H1 (cell line): ENCODE measurements around the gene ABL2. TPM values are rescaled to one million over a fixed set of nuclear protein-coding genes. Genes with fewer than 3 reads are reported as not detected.
"Not testable (repeated sequence)": the region's sequence is repeated elsewhere in the genome, so short reads cannot be mapped to it uniquely, and the experiment has no call there.

Experiments used
- CTCF ChIA-PET: fragments of 300-600 bp; sonication (Branson Sonifier 250); formaldehyde crosslinking; loops from one replicate; lab custom pipeline; 2021; ENCODE audit not compliant: partially characterized antibody; lab: Charles Lee
- POLR2A ChIA-PET: fragments of 300-600 bp; sonication (Branson Sonifier 250); formaldehyde crosslinking; loops from one replicate; lab custom pipeline; 2021; ENCODE audit warnings: inconsistent platforms; ENCODE audit not compliant: partially characterized antibody; lab: Charles Lee
- DNase-seq, 2 experiments: peaks; one replicate each; pipeline versions ENCODE4 v3.0.0 to v3.0.0-alpha.2; 2010 to 2022; ENCODE audit warnings: low spot score in 2 of 2, low read depth in 1 of 2, mixed read lengths in 1 of 2
- FAIRE-seq: peaks from 2 replicates; lab custom pipeline; 2011; peaks lifted over from hg19 to GRCh38; lab: Jason Lieb, UNC
- H2AFZ ChIP-seq: 2 replicates; pipeline ENCODE4 v1.8.1; 2012; ENCODE audit warnings: low read length, inconsistent platforms
- H2AK5ac ChIP-seq: 2 replicates; pipeline ENCODE4 v1.6.1; 2013; ENCODE audit warnings: low read depth, low read length
- H2BK120ac ChIP-seq: replicated peaks from 2 replicates; pipeline ENCODE3; 2013; ENCODE audit warnings: low read depth, low read length, inconsistent platforms
- H2BK12ac ChIP-seq: 2 replicates; pipeline ENCODE4 v1.6.1; 2013; ENCODE audit warnings: low read depth, low read length
- H2BK15ac ChIP-seq: 2 replicates; pipeline ENCODE4 v1.6.1; 2013; ENCODE audit warnings: low read length
- H2BK20ac ChIP-seq: 2 replicates; pipeline ENCODE4 v1.6.1; 2013; ENCODE audit warnings: low read length
- H2BK5ac ChIP-seq: 2 replicates; pipeline ENCODE4 v1.6.1; 2013; ENCODE audit warnings: low read depth, low read length
- H3K14ac ChIP-seq: 2 replicates; pipeline ENCODE4 v1.6.1; 2013; ENCODE audit warnings: inconsistent platforms; ENCODE audit not compliant: insufficient read length
- H3K18ac ChIP-seq: 2 replicates; pipeline ENCODE4 v1.6.1; 2013; ENCODE audit warnings: low read length; ENCODE audit errors: extremely low read depth
- H3K23ac ChIP-seq: 2 replicates; pipeline ENCODE4 v1.6.1; 2013; ENCODE audit warnings: inconsistent platforms; ENCODE audit not compliant: insufficient read length
- H3K23me2 ChIP-seq: 2 replicates; pipeline ENCODE4 v1.6.1; 2013; ENCODE audit warnings: low read depth, low read length
- H3K27ac ChIP-seq: 2 replicates; pipeline ENCODE4 v1.6.1; 2011; ENCODE audit warnings: low read depth, low read length, inconsistent platforms
- H3K27me3 ChIP-seq, 4 experiments: replicated peaks in 1 of 4; 1 replicate in 1 of 4; 2 replicates in 3 of 4; pipeline versions ENCODE4 v1.6.1 to v1.8.1; 2011 to 2013; ENCODE audit warnings: low read length in 3 of 4, mild to moderate bottlenecking in 3 of 4, inconsistent platforms in 2 of 4, mixed read lengths in 2 of 4, moderate library complexity in 1 of 4; ENCODE audit not compliant: control insufficient read depth in 3 of 4, insufficient read depth in 3 of 4; ENCODE audit errors: extremely low read depth in 1 of 4
- H3K36me3 ChIP-seq, 4 experiments: 2 replicates each; pipeline versions ENCODE4 v1.6.1 to v1.8.1; 2011 to 2013; ENCODE audit warnings: mild to moderate bottlenecking in 4 of 4, low read length in 3 of 4, moderate library complexity in 2 of 4, control low read depth in 1 of 4, inconsistent platforms in 1 of 4; ENCODE audit not compliant: insufficient read depth in 4 of 4, control insufficient read depth in 2 of 4
- H3K4ac ChIP-seq: replicated peaks from 2 replicates; pipeline ENCODE3; 2013; ENCODE audit warnings: low read length, low read depth, mixed read lengths, inconsistent platforms; ENCODE audit not compliant: insufficient read length
- H3K4me1 ChIP-seq, 4 experiments: replicated peaks in 1 of 4; 1 replicate in 1 of 4; 2 replicates in 3 of 4; pipeline versions ENCODE4 v1.6.1 to v1.8.1; 2011 to 2013; ENCODE audit warnings: low read length in 3 of 4, inconsistent platforms in 2 of 4, mixed read lengths in 1 of 4; ENCODE audit not compliant: insufficient read depth in 4 of 4, control insufficient read depth in 3 of 4
- H3K4me2 ChIP-seq, 2 experiments: 2 replicates each; pipeline versions ENCODE4 v1.6.1 to v1.8.1; 2011 to 2013; ENCODE audit warnings: low read depth in 2 of 2, low read length in 2 of 2, control low read depth in 1 of 2, inconsistent platforms in 1 of 2, mild to moderate bottlenecking in 1 of 2; ENCODE audit not compliant: insufficient read depth in 1 of 2
- H3K4me3 ChIP-seq, 4 experiments: fragments of 200-600, 300-600 bp in 1 of 4; sonication (generic), shearing (Covaris generic), sonication (Bioruptor Twin) in 1 of 4; 2 replicates each; pipeline versions ENCODE4 v1.5.1 to v1.8.1; 2011 to 2016; ENCODE audit warnings: low read length in 4 of 4, low read depth in 3 of 4, control low read depth in 2 of 4, inconsistent platforms in 2 of 4, mild to moderate bottlenecking in 2 of 4, mixed read lengths in 1 of 4, moderate library complexity in 1 of 4; ENCODE audit not compliant: insufficient read depth in 2 of 4; ENCODE audit errors: extremely low read depth in 1 of 4
- H3K56ac ChIP-seq: replicated peaks from 2 replicates; pipeline ENCODE3; 2013; ENCODE audit warnings: low read depth, mild to moderate bottlenecking, mixed read lengths, low read length, inconsistent platforms; ENCODE audit not compliant: insufficient read length
- H3K79me1 ChIP-seq: 2 replicates; pipeline ENCODE4 v1.6.1; 2013; ENCODE audit warnings: low read depth, low read length, control low read depth
- H3K79me2 ChIP-seq, 2 experiments: 2 replicates each; pipeline versions ENCODE4 v1.6.1 to v1.8.1; 2012 to 2013; ENCODE audit warnings: low read length in 2 of 2, mild to moderate bottlenecking in 2 of 2, inconsistent platforms in 1 of 2; ENCODE audit not compliant: insufficient read depth in 2 of 2, control insufficient read depth in 1 of 2
- H3K9ac ChIP-seq, 4 experiments: replicated peaks in 1 of 4; 1 replicate in 1 of 4; 2 replicates in 3 of 4; pipeline versions ENCODE4 v1.6.1 to v1.8.1; 2011 to 2013; ENCODE audit warnings: low read depth in 3 of 4, low read length in 3 of 4, control low read depth in 2 of 4, mild to moderate bottlenecking in 2 of 4, moderate library complexity in 2 of 4, inconsistent platforms in 1 of 4; ENCODE audit errors: extremely low read depth in 1 of 4
- H3K9me3 ChIP-seq, 2 experiments: 2 replicates each; pipeline versions ENCODE4 v1.6.1 to v1.8.1; 2012 to 2013; ENCODE audit warnings: mild to moderate bottlenecking in 2 of 2, moderate library complexity in 2 of 2, control low read depth in 1 of 2, inconsistent platforms in 1 of 2, low read depth in 1 of 2, low read length in 1 of 2, mixed read lengths in 1 of 2; ENCODE audit not compliant: insufficient read depth in 2 of 2
- H4K20me1 ChIP-seq, 2 experiments: replicated peaks in 1 of 2; 2 replicates each; pipeline versions ENCODE3 to v1.8.1; 2011 to 2013; ENCODE audit warnings: inconsistent platforms in 2 of 2, low read length in 2 of 2, mild to moderate bottlenecking in 1 of 2; ENCODE audit not compliant: insufficient read depth in 2 of 2, control insufficient read depth in 1 of 2
- H4K5ac ChIP-seq: 2 replicates; pipeline ENCODE4 v1.6.1; 2013; ENCODE audit warnings: low read length, low read depth, mixed read lengths, inconsistent platforms; ENCODE audit not compliant: insufficient read length
- H4K8ac ChIP-seq: 2 replicates; pipeline ENCODE4 v1.8.0; 2013; ENCODE audit warnings: mild to moderate bottlenecking, moderate library complexity, low read length, inconsistent platforms; ENCODE audit not compliant: insufficient read depth; ENCODE audit errors: extremely low read depth
- H4K91ac ChIP-seq: replicated peaks from 2 replicates; pipeline ENCODE3; 2013; ENCODE audit warnings: low read length, mixed read lengths, inconsistent platforms; ENCODE audit not compliant: insufficient read length
- WGBS, 2 experiments: shearing (Covaris generic) in 1 of 2; methylation state at CpG; one replicate each; pipeline versions ENCODE4 v1.1.6 to v1.1.7; 2013 to 2015; ENCODE audit warnings: low lambda C conversion rate in 2 of 2, mixed read lengths in 2 of 2, inconsistent platforms in 1 of 2, low coverage in 1 of 2, missing lambda C conversion rate in 1 of 2; ENCODE audit not compliant: insufficient replicate concordance in 2 of 2, insufficient coverage in 1 of 2, insufficient read length in 1 of 2; ENCODE audit errors: extremely low coverage in 1 of 2, missing lambda C conversion rate in 1 of 2; 5-methylcytosine and 5-hydroxymethylcytosine counted together
- polyA plus RNA-seq, 7 experiments: library from polyadenylated mRNA; depleted of rRNA in 3 of 7; stranded (reverse) in 5 of 7; unstranded in 2 of 7; fragments of >200 nt in 5 of 7; fragments of 200-250 nt in 2 of 7; gene quantifications; 1 replicate in 5 of 7; 2 replicates in 1 of 7; 4 replicates in 1 of 7; pipeline versions ENCODE4 v1.2.1 to v1.2.3, GENCODE V29; 2011 to 2013; ENCODE audit warnings: missing spikeins in 2 of 7, mixed read lengths in 2 of 7
- total RNA-seq: library from RNA; stranded (reverse); fragmentation: NEBNext Ultra II Directional; extraction: Animal tissue kit (Norgen Biotek cat#: 25700); gene quantifications from 2 replicates; pipeline ENCODE4 v1.2.1, GENCODE V29; 2021

Gene ABL2
- total and polyA plus RNA-seq, 2 of the 8 experiments (the other 6 are each of a cell fraction or from before 2014, with no cell fraction given), result 4.5 to 19.1 TPM

GRCh38 chr1:179224466-179224865 is 5.0 kb downstream of the ABL2 start:
- H4K20me1 ChIP-seq, result not testable (repeated sequence)
- 94% methylated on average over 8 of the region's 8 CpGs; no CpG with 5 or more reads in 1 of the 2 experiments for WGBS, 2 experiments
- CTCF ChIA-PET, result interaction anchor here (1.3 kb wide), 1 partner anchor 146 kb away, joined by 4 read pairs; no protein-coding TSS in a partner anchor

GRCh38 chr1:179221121-179221520 is 8.4 kb downstream of the ABL2 start:
- H2BK12ac ChIP-seq, CTCF ChIA-PET, H3K4ac ChIP-seq, H3K27me3 ChIP-seq, H2BK120ac ChIP-seq, FAIRE-seq, H2AK5ac ChIP-seq, DNase-seq, POLR2A ChIA-PET, H3K4me2 ChIP-seq, H4K20me1 ChIP-seq, H4K5ac ChIP-seq, H2BK20ac ChIP-seq, H3K9me3 ChIP-seq, H3K9ac ChIP-seq, H3K14ac ChIP-seq, H3K79me1 ChIP-seq, H3K4me1 ChIP-seq, H3K4me3 ChIP-seq, H3K27ac ChIP-seq, H3K56ac ChIP-seq, H3K18ac ChIP-seq, H3K23ac ChIP-seq, H4K8ac ChIP-seq, H3K23me2 ChIP-seq, H2AFZ ChIP-seq, H4K91ac ChIP-seq, H2BK5ac ChIP-seq, H2BK15ac ChIP-seq: not testable (repeated sequence)
- H3K36me3 ChIP-seq, result peaks cover 0 to 15% (median 2%) of the 10 kb centered on the region in 4 experiments; a peak in 4 of 8 replicates
- peaks cover 0 to 71% of the 10 kb centered on the region in 2 experiments; a peak in 2 of 4 replicates for H3K79me2 ChIP-seq
- WGBS, 2 experiments, result 91% methylated on average over 7 of the region's 7 CpGs; no CpG with 5 or more reads in 1 of the 2 experiments

More at GRCh38 chr1:179224466-179224865, 5.0 kb downstream of the ABL2 start:
- H3K4me3 ChIP-seq, H3K14ac ChIP-seq, H2BK120ac ChIP-seq, H3K23ac ChIP-seq, H3K27me3 ChIP-seq, H2BK20ac ChIP-seq, H4K91ac ChIP-seq, H3K27ac ChIP-seq, H3K9ac ChIP-seq, H2AK5ac ChIP-seq, H2AFZ ChIP-seq, FAIRE-seq, H3K4ac ChIP-seq, H4K5ac ChIP-seq, H4K8ac ChIP-seq, H2BK5ac ChIP-seq, DNase-seq, H3K23me2 ChIP-seq, H3K4me2 ChIP-seq, H3K4me1 ChIP-seq, POLR2A ChIA-PET, H3K9me3 ChIP-seq, H3K79me1 ChIP-seq, H3K18ac ChIP-seq, H3K56ac ChIP-seq, H2BK15ac ChIP-seq, H2BK12ac ChIP-seq: not testable (repeated sequence)
- Histone ChIP-seq H3K36me3 (peaks cover 0 to 13% (median 2%) of the 10 kb centered on the region in 4 experiments; a peak in 3 of 8 replicates), H3K79me2 (peaks cover 5 to 74% of the 10 kb centered on the region in 2 experiments; a peak in 3 of 4 replicates)
